Adrenal gland (tissue), 12 donors: Measurements from ENCODE around the gene CALD1. TPM values are rescaled to one million over a fixed set of nuclear protein-coding genes. Genes with fewer than 3 reads are reported as not detected.
A peak's percentile ranks its signal among the peaks of the same experiment; 100 is the strongest.

ENCODE experiments used
- DNase-seq, 7 donors: peaks; one replicate each; pipeline ENCODE4 v3.0.0-alpha.2; 2019 to 2020
- H3K27ac ChIP-seq, 5 donors: fragments of 200-600 bp; sonication (generic) in 4 of 5; 1 replicate in 3 of 5; 2 replicates in 2 of 5; pipeline versions ENCODE4 v1.5.1 to v1.8.0; 2016 to 2020; ENCODE audit warnings: mild to moderate bottlenecking in 1 of 5
- H3K27me3 ChIP-seq: fragments of 200-600 bp; 2 replicates; pipeline ENCODE4 v1.8.0; 2021
- H3K36me3 ChIP-seq, 2 donors: fragments of 200-600 bp; replicated peaks in 1 of 2; 1 replicate in 1 of 2; 2 replicates in 1 of 2; pipeline versions ENCODE4 v1.5.1 to v1.8.0; 2018 to 2022
- H3K4me1 ChIP-seq, 2 donors: fragments of 200-600 bp; replicated peaks in 1 of 2; 1 replicate in 1 of 2; 2 replicates in 1 of 2; pipeline versions ENCODE4 v1.5.1 to v1.8.0; 2018 to 2021
- H3K4me3 ChIP-seq, 4 donors: fragments of 200-600 bp; sonication (generic) in 3 of 4; one replicate each; pipeline ENCODE4 v1.5.1; 2016 to 2018
- H3K9me3 ChIP-seq, 3 donors: fragments of 200-600 bp; sonication (generic) in 1 of 3; replicated peaks in 1 of 3; 1 replicate in 2 of 3; 2 replicates in 1 of 3; pipeline versions ENCODE4 v1.5.1 to v1.8.0; 2016 to 2021
- POLR2A ChIP-seq, 2 donors: fragments of 450-650 bp; IDR thresholded peaks; one replicate each; pipeline ENCODE4 v1.6.1; 2017; ENCODE audit warnings: antibody characterized with exemption in 2 of 2, mild to moderate bottlenecking in 2 of 2, moderate library complexity in 1 of 2
- WGBS, 4 donors: extraction: QIAGEN DNeasy Blood & Tissue Kit in 2 of 4; methylation state at CpG; one replicate each; pipeline versions ENCODE4 v1.1.5 to v1.1.7; 2013 to 2017; 5-methylcytosine and 5-hydroxymethylcytosine counted together
- intact Hi-C, 2 donors: fragments of 100-400 bp; cut with DNase I; formaldehyde crosslinking; loops; one replicate each; pipeline versions ENCODE4 v1.14.1 to v1.15.0; 2022 to 2023
- polyA plus RNA-seq, 3 donors: library from polyadenylated mRNA; stranded (reverse); fragments of 200-250 nt in 2 of 3; fragments of 350-450 nt in 1 of 3; fragmentation: Illumina TruSeq in 1 of 3; extraction: RNeasy Lipid Tissue Mini Kit (QIAGEN cat#74804) in 1 of 3; gene quantifications; one replicate each; pipeline ENCODE4 v1.2.3, GENCODE V29; 2013 to 2014
- total RNA-seq, 9 donors: library from RNA; depleted of rRNA in 4 of 9; stranded (reverse); fragments of >200 nt in 4 of 9; fragments of 120-200 nt in 1 of 9; fragmentation: NEBNext Ultra II Directional in 1 of 9; extraction: Animal tissue kit (Norgen Biotek cat#: 25700) in 1 of 9; gene quantifications; one replicate each; pipeline versions ENCODE4 v1.1.0 to v1.2.4, GENCODE V29; 2013 to 2023
- TF ChIP-seq, protein P1 (sequence below), 6 experiments: fragments of 450-650 bp in 4 of 6; fragments of 200-600 bp in 2 of 6; sonication (generic) in 1 of 6; IDR thresholded peaks; 1 replicate in 5 of 6; 2 replicates in 1 of 6; pipeline versions ENCODE4 v1.5.1 to v1.8.0; 2016 to 2021; ENCODE audit warnings: antibody characterized with exemption in 6 of 6, mild to moderate bottlenecking in 2 of 6, moderate library complexity in 1 of 6
- donor health status: healthy with polysubstance abuse.
- donor health status: Bipolar disorder and iron deficiency.
- donor health status: DM: yes; HTN: yes; CAD: no.
- donor health status: DM: no; HTN: no; CAD: no.
- donor health status: DM: no; HTN: no; CAD: no.
- donor health status: DM: yes; HTN: yes; CAD: no.

The CALD1 gene
- total and polyA plus RNA-seq, 12 donors = 67.5 to 258 (median 199) TPM

DNA sequence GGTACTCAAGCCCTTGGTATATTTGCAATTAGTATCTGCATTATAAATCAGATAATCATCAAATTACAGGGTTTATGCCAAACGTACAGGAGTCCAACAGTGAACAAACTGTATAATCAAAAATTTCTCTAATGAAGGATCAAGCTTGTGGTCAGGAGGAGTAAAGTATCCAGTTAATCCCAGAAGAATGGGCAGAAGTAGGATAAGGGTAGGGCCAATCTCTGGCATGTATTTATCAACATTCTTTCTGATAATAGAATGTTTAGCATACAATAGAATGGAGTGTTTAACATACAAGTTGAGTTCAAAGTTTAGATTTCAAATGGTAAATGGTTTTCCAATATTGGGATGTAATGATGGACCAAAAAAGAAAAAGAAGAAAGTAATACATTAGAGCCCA lies 103.0 kb downstream of the CALD1 start:
- Histone ChIP-seq H3K36me3 (no peaks in the 10 kb centered on the region), H3K4me1 (peaks cover 11 to 19% of the 10 kb centered on the region in 2 donors), H3K9me3 (no peaks in the 10 kb centered on the region), H3K4me3 (no peak overlapping the region), H3K27me3 (no peaks in the 10 kb centered on the region), H3K27ac (no peak overlapping the region)
- 52 to 70% (median 57%) methylated on average over 1 of the region's 1 CpG for WGBS, 4 donors
- intact Hi-C loops = no loop called here
- no peak for DNase-seq
- TF ChIP-seq, protein P1, sequence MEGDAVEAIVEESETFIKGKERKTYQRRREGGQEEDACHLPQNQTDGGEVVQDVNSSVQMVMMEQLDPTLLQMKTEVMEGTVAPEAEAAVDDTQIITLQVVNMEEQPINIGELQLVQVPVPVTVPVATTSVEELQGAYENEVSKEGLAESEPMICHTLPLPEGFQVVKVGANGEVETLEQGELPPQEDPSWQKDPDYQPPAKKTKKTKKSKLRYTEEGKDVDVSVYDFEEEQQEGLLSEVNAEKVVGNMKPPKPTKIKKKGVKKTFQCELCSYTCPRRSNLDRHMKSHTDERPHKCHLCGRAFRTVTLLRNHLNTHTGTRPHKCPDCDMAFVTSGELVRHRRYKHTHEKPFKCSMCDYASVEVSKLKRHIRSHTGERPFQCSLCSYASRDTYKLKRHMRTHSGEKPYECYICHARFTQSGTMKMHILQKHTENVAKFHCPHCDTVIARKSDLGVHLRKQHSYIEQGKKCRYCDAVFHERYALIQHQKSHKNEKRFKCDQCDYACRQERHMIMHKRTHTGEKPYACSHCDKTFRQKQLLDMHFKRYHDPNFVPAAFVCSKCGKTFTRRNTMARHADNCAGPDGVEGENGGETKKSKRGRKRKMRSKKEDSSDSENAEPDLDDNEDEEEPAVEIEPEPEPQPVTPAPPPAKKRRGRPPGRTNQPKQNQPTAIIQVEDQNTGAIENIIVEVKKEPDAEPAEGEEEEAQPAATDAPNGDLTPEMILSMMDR (IDR thresholded peaks at IDR 0.05) = no peak
- no peak for TF ChIP-seq POLR2A (IDR thresholded peaks at IDR 0.05)

DNA sequence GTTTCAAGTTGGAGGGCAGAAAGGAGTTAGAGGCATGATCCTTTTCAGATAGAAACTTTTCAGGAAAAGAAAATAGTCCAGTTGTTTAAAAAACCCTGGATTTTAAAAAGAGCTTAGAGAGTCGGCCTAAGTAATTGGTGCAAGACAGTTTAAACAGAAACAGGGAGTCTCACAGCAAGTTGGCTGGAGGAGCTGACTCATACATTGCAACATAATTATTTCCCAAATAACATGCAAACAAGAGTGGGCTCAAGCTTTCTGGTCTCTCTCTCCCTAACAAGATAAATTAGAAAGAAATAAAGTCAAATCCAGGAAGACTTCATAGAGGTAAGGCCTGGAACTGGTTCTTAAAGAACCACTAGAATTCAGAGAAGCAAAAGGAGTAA lies 106.5 kb downstream of the CALD1 start:
- H3K9me3 ChIP-seq = no peaks in the 10 kb centered on the region
- intact Hi-C loops = no loop called here
- WGBS, 4 donors = 14 to 25% (median 19%) methylated on average over 1 of the region's 1 CpG

DNA sequence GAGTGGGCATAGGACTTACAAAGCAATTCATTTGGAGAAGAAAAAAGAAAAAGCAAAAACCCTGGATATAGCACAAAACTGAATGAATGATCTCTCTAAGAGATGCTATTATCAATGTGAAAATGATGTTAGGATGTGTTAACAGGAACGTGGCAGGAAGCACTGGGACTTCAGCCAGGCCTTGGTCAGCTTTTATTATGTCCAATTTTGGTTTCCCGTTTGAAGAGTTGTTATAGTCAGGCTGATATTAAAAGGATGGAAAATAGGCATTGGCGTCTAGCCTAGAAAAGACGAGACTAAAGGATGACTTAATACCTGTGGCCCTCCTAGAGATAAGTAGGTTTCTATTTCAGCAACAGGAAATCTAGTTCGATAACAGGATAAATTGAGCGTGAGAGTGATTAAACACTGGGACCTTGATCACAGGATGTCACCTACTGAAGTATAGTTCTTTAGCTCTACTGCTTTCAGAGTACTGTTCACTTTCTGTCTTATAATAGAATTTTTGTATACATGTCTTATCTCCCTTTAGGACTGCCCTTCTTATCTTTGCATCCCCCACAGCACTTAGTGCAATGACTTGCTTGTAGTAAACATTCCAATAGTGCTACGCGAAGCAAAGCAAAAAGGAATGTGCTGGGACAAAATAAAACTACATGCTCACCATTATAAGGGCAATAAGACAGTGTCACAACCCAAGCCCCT lies 107.1 kb downstream of the CALD1 start:
- Histone ChIP-seq H3K27ac (peak overlapping the region; percentile 4 to 86 (median 64)), H3K36me3 (no peaks in the 10 kb centered on the region), H3K27me3 (no peaks in the 10 kb centered on the region), H3K4me1 (peaks cover 11 to 29% of the 10 kb centered on the region in 2 donors), H3K4me3 (peak overlapping the region in 1 of 4 donors; percentile 17), H3K9me3 (no peaks in the 10 kb centered on the region)
- DNase-seq = peak in 6 of 7 donors; percentile 37 to 76 (median 60)
- intact Hi-C loops = no loop called here
- WGBS, 4 donors = 16 to 26% (median 19%) methylated on average over 8 of the region's 8 CpGs
- TF ChIP-seq, protein P1 (IDR thresholded peaks at IDR 0.05) = no peak
- TF ChIP-seq POLR2A (IDR thresholded peaks at IDR 0.05) = no peak

More for the DNA sequence above, 106.5 kb downstream of the CALD1 start:
- Histone ChIP-seq H3K4me1 (peaks cover 11 to 27% of the 10 kb centered on the region in 2 donors), H3K4me3 (no peak overlapping the region), H3K27me3 (no peaks in the 10 kb centered on the region), H3K27ac (peak overlapping the region; percentile 4 to 86 (median 64)), H3K36me3 (no peaks in the 10 kb centered on the region)
- TF ChIP-seq, protein P1 (IDR thresholded peaks at IDR 0.05) = no peak
- peak in 2 of 7 donors; percentile 26 to 35 for DNase-seq

DNA sequence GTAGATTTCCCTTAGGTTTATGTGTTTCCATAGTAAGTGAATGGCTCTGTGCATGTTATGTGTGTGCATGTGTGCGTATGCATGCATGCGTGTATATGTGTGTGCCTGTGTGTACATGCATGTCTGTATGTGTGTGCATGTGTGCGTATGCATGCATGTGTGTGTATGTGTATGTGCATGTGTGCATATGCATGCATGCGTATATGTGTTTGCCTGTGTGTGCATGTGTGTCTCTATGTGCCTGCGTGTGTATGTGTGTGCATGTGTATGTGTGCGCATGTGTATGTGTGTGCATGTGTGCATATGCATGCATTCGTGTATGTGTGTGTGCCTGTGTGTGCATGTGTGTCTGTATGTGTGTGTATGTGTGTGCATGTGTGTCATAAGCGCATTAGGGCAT lies 108.1 kb downstream of the CALD1 start:
- TF ChIP-seq, protein P1 (IDR thresholded peaks at IDR 0.05) = no peak
- no peak for TF ChIP-seq POLR2A (IDR thresholded peaks at IDR 0.05)
- DNase-seq = no peak
- no peak overlapping the region for H3K4me3 ChIP-seq
- no peaks in the 10 kb centered on the region for H3K9me3 ChIP-seq
- H3K27me3 ChIP-seq = no peaks in the 10 kb centered on the region
- no peaks in the 10 kb centered on the region for H3K36me3 ChIP-seq
- peak overlapping the region in 2 of 5 donors; percentile 69 to 86 for H3K27ac ChIP-seq
- WGBS, 4 donors = 94 to 98% (median 97%) methylated on average over 7 to 8 of the region's 8 CpGs
- H3K4me1 ChIP-seq = peaks cover 18 to 39% of the 10 kb centered on the region in 2 donors
- intact Hi-C loops = no loop called here
